ENCODE measurements around the gene GRIK3. TPM values are rescaled to one million over a fixed set of nuclear protein-coding genes. Genes with fewer than 3 reads are reported as not detected.

The GRIK3 gene
- total and polyA plus RNA-seq, 4 donors: 0.03 to 0.08 (median 0.05) TPM; not detected in 1

DNA sequence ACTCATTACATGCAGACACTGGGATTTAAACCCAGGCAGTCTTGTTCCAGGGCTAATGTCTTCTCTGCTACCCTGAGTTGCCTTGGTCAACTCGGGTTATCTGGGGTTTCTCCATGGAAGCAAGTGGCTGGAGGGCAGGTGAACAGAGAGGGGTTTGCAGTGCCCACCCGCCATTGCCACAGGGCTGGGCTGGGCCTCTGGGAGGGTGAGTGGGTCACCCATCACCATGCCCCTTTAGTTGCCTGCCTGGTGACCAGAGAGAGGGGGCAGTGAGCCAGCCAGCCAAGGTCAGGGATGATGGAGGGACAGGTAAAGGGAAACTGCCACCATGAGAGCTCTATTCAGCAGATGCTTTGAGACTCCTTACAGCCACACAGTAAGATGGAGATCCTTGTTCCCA, 53.2 kb downstream of the GRIK3 start:
- Histone ChIP-seq H3K27me3 (ENCODE audit: control insufficient read depth in 4 of 4, insufficient read depth in 4 of 4, low read length in 3 of 4) (peaks cover 0 to 3% (median 1%) of the 10 kb centered on the region in 4 donors), H3K36me3 (ENCODE audit: control insufficient read depth in 4 of 4, insufficient read depth in 3 of 4, low read depth in 1 of 4, low read length in 3 of 4) (no peaks in the 10 kb centered on the region), H3K9me3 (ENCODE audit: control insufficient read depth in 4 of 4, low read length in 3 of 4) (peaks cover 2 to 10% (median 4%) of the 10 kb centered on the region in 4 donors), H3K27ac (ENCODE audit: low read depth in 1 of 2, low read length in 2 of 2) (no peak overlapping the region), H3K4me3 (ENCODE audit: low read depth in 1 of 3, low read length in 3 of 3) (no peak overlapping the region), H3K9ac (ENCODE audit: low read depth in 1 of 2, low read length in 2 of 2) (no peak overlapping the region), H3K4me1 (ENCODE audit: control insufficient read depth in 4 of 4, insufficient read depth in 4 of 4, low read length in 3 of 4) (no peaks in the 10 kb centered on the region)
- no peak for TF ChIP-seq GABPA (IDR thresholded peaks at IDR 0.05 in 1 of 2, conservative IDR thresholded peaks at IDR 0.05 in 1 of 2)
- TF ChIP-seq ZBTB33 (IDR thresholded peaks at IDR 0.05): no peak
- TF ChIP-seq, protein P1, sequence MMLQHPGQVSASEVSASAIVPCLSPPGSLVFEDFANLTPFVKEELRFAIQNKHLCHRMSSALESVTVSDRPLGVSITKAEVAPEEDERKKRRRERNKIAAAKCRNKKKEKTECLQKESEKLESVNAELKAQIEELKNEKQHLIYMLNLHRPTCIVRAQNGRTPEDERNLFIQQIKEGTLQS (IDR thresholded peaks at IDR 0.05): no peak
- no peak for TF ChIP-seq FOXA1 (IDR thresholded peaks at IDR 0.05)
- TF ChIP-seq RXRA (IDR thresholded peaks at IDR 0.05): no peak
- TF ChIP-seq EGR1 (IDR thresholded peaks at IDR 0.05; ENCODE audit: low read depth in 2 of 2): no peak
- no peak for TF ChIP-seq YY1 (IDR thresholded peaks at IDR 0.05)
- TF ChIP-seq TAF1 (conservative IDR thresholded peaks at IDR 0.05): no peak
- TF ChIP-seq JUND (IDR thresholded peaks at IDR 0.05): no peak
- no peak for TF ChIP-seq FOXA2 (IDR thresholded peaks at IDR 0.05)
- TF ChIP-seq RAD21 (IDR thresholded peaks at IDR 0.05): no peak
- no peak for TF ChIP-seq MAX (IDR thresholded peaks at IDR 0.05)
- TF ChIP-seq HNF4G (IDR thresholded peaks at IDR 0.05): no peak
- no peak for DNase-seq (ENCODE audit: low spot score)
- WGBS: 60% methylated on average over 2 of the region's 2 CpGs

GRCh38 chr1:36977731-36978406, 56.4 kb downstream of the GRIK3 start:
- no peak overlapping the region for H3K4me3 ChIP-seq (ENCODE audit: low read depth in 1 of 3, low read length in 3 of 3)
- 77% methylated on average over 9 of the region's 9 CpGs for WGBS
- peaks cover 2 to 10% (median 4%) of the 10 kb centered on the region in 4 donors for H3K9me3 ChIP-seq (ENCODE audit: control insufficient read depth in 4 of 4, low read length in 3 of 4)
- TF ChIP-seq, protein P2, sequence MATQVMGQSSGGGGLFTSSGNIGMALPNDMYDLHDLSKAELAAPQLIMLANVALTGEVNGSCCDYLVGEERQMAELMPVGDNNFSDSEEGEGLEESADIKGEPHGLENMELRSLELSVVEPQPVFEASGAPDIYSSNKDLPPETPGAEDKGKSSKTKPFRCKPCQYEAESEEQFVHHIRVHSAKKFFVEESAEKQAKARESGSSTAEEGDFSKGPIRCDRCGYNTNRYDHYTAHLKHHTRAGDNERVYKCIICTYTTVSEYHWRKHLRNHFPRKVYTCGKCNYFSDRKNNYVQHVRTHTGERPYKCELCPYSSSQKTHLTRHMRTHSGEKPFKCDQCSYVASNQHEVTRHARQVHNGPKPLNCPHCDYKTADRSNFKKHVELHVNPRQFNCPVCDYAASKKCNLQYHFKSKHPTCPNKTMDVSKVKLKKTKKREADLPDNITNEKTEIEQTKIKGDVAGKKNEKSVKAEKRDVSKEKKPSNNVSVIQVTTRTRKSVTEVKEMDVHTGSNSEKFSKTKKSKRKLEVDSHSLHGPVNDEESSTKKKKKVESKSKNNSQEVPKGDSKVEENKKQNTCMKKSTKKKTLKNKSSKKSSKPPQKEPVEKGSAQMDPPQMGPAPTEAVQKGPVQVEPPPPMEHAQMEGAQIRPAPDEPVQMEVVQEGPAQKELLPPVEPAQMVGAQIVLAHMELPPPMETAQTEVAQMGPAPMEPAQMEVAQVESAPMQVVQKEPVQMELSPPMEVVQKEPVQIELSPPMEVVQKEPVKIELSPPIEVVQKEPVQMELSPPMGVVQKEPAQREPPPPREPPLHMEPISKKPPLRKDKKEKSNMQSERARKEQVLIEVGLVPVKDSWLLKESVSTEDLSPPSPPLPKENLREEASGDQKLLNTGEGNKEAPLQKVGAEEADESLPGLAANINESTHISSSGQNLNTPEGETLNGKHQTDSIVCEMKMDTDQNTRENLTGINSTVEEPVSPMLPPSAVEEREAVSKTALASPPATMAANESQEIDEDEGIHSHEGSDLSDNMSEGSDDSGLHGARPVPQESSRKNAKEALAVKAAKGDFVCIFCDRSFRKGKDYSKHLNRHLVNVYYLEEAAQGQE (IDR thresholded peaks at IDR 0.05): no peak
- TF ChIP-seq FOXA2 (IDR thresholded peaks at IDR 0.05) (no peak), JUND (IDR thresholded peaks at IDR 0.05) (no peak)
- H3K9ac ChIP-seq (ENCODE audit: low read depth in 1 of 2, low read length in 2 of 2): no peak overlapping the region
- no peaks in the 10 kb centered on the region for H3K36me3 ChIP-seq (ENCODE audit: control insufficient read depth in 4 of 4, insufficient read depth in 3 of 4, low read depth in 1 of 4, low read length in 3 of 4)
- H3K27ac ChIP-seq (ENCODE audit: low read depth in 1 of 2, low read length in 2 of 2): no peak overlapping the region
- no peak for DNase-seq (ENCODE audit: low spot score)
- H3K27me3 ChIP-seq (ENCODE audit: control insufficient read depth in 4 of 4, insufficient read depth in 4 of 4, low read length in 3 of 4): peaks cover 0 to 3% (median 1%) of the 10 kb centered on the region in 4 donors
- H3K4me1 ChIP-seq (ENCODE audit: control insufficient read depth in 4 of 4, insufficient read depth in 4 of 4, low read length in 3 of 4): no peaks in the 10 kb centered on the region

Data from liver (tissue), 9 donors.